Prostate gland (tissue), 2 donors: ENCODE results near the gene FMNL3.

Experiments used
- POLR2AphosphoS5 ChIP-seq: sonication (generic); formaldehyde crosslinking; IDR thresholded peaks from one replicate; pipeline ENCODE4 v1.6.1; 2017; ENCODE audit warnings: antibody characterized with exemption
- TF ChIP-seq, protein P1 (sequence below), 4 experiments: fragments of 200-600 bp in 2 of 4; fragments of 450-650 bp in 2 of 4; sonication (generic) in 2 of 4; IDR thresholded peaks; 1 replicate in 3 of 4; 2 replicates in 1 of 4; pipeline ENCODE4 v1.5.1; 2016 to 2019; ENCODE audit warnings: antibody characterized with exemption in 4 of 4, mild to moderate bottlenecking in 2 of 4, moderate library complexity in 2 of 4

DNA sequence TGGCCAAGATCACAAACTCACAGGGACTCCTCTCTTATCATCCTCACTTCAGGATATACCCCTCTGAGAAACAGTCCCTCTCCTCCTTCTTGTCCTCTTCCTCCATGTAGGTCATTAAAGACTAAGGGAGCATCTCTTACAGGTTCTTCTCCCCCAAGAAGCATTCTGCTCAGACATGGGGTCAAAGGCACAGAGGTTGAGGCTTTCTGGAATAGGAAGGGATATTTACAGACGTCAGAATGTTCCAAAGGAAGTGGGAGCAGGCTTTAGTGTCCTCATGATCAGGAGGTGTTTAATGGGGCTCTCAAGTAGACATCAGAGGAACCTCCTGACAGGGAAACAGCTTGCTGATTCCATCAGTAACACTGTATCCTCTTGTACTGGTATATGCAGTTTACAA is 47.5 kb downstream of the FMNL3 start:
- TF ChIP-seq, protein P1, sequence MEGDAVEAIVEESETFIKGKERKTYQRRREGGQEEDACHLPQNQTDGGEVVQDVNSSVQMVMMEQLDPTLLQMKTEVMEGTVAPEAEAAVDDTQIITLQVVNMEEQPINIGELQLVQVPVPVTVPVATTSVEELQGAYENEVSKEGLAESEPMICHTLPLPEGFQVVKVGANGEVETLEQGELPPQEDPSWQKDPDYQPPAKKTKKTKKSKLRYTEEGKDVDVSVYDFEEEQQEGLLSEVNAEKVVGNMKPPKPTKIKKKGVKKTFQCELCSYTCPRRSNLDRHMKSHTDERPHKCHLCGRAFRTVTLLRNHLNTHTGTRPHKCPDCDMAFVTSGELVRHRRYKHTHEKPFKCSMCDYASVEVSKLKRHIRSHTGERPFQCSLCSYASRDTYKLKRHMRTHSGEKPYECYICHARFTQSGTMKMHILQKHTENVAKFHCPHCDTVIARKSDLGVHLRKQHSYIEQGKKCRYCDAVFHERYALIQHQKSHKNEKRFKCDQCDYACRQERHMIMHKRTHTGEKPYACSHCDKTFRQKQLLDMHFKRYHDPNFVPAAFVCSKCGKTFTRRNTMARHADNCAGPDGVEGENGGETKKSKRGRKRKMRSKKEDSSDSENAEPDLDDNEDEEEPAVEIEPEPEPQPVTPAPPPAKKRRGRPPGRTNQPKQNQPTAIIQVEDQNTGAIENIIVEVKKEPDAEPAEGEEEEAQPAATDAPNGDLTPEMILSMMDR (IDR thresholded peaks at IDR 0.05), result no peak
- TF ChIP-seq POLR2AphosphoS5, result no peak
